Skeletal muscle cell (primary cell): Measurements from ENCODE around the gene SH3BP2.
A peak's percentile ranks its signal among the peaks of the same experiment; 100 is the strongest.

ENCODE experiments used
- DNase-seq: peaks from one replicate; pipeline ENCODE4 v3.0.0-alpha.2; 2010; ENCODE audit warnings: low read depth
- H3K4me3 ChIP-seq: 2 replicates; pipeline ENCODE4 v1.5.1; 2011; ENCODE audit warnings: low read depth, mild to moderate bottlenecking, control low read depth, low read length, moderate library complexity

The SH3BP2 gene

DNA sequence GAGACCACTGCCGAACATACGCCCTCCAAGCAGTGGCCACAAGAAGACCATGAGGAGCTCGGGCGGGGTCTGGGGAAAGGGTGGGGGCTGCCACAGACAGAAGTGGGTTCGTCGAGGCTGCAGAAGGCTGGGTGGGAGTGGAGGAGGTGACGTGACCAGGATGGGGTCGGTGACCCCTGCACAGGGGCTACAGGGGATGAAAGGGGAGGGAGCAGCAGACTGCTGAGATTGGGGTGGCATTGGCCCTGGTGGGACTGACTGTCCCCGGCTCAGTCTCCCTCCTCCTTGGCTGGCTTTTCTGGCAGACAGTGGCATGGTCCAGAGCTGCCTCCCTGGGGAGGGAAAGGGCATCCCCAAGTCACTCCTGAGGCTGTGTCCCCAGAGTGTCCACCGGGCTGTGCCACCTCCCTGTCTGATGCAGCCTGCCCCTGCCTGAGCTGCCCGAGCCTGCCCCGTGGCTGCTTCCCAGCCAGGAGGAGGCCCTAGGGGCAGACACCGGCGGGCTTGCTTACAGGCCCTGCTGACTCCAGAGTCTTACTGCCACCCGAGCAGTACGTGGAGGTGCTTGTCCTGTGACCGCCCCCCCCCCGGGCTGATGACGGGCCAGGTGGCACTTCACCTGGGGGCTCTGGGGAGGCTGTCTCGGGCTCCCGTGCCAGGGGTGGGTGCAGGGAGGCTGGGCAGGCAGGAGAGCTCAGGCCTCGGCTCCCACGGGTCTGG is 7.2 kb downstream of the SH3BP2 start:
- H3K4me3 ChIP-seq = peak overlapping the region; percentile 15
- DNase-seq = no peak

DNA sequence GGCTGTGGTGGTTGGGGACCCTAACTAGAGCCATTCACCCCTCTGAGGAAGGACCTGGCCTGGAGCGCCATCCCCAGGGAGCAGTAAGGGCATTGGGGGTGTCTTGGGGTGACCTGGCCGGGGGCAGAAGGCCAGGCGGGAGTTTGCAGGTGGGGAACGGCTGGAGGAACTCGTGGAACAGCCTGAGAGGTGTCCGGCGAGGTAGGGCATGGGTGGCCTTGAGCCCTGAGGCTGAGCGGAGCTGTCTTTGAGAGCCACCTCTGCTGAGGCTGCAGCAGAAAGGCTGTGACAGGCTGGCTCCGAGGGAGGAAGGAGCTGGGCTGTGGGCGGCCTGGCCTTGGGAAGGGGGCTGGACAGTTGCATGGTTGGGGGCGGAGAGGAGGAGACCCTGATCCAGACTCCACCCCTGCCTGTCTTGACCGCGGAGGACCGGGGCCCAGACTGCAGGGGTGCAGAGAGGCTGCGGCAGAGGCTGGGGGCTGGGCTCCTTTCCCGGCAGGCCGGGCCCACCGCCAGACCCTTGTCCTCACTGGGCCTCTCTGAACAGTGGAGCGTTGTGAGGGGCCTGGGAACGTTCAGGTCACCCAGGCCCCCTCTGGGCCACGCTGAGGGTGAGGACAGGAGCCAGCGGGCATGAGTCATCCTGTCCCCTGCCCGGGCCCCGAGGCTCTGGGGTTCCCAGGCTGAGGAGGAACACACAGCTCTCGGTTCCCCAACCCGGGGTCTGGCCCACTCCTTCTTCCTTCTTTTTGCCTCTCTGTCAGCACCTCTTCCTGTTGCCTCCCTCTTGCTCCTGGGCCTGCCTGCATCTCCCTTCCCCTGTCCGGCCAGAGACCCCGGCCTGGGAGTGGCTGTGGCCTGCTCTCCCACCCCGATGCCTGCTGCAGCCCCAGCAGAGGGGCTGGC is 8.1 kb downstream of the SH3BP2 start:
- H3K4me3 ChIP-seq = peak overlapping the region; percentile 15
- peak; percentile 73 for DNase-seq

GRCh38 chr4:2802618-2803531 is 10.0 kb downstream of the SH3BP2 start:
- no peak overlapping the region for H3K4me3 ChIP-seq
- DNase-seq = no peak

DNA sequence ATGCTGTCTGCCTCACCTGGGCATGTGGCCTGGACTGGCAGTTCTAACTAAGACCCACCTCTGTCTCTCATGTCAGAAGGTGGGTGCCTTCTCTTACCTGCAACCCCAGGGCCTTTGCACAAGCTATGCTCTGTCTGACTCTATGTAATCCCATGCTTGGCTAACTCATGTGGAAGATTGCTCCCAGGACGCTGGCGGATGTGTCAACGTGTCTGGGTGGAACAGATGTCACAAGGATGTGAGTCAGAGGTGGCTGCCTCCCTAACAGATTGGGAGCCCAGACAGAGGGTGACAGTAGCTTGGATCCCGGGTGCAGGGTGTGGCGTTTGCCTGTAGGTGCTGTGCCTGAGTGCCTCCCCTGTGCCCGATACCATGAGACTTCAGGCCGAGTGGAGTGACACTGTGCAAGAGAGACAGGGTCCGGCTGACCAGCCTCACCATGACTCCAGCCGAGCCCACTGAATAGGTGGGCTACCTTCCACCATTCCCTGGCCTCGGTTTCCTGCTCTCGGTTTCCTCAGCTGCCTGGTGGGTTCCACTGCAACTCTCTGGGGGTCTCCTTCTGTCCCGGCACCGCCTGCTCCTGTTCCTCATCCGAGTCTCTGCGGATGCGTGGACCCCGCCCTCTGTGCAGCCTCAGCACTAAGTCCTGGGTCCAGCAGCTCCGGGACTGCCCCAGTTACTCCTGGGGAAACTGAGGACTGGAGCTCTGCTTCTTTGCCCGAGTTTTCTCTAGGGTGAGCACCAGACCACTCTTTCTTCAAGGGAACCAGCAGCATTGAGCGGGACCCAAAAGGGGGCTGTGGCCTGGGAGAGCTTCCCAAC is 11.0 kb downstream of the SH3BP2 start:
- no peak overlapping the region for H3K4me3 ChIP-seq
- no peak for DNase-seq

GRCh38 chr4:2804449-2804972 is 11.6 kb downstream of the SH3BP2 start:
- no peak for DNase-seq
- no peak overlapping the region for H3K4me3 ChIP-seq

- no peak overlapping the region for H3K4me3 ChIP-seq
- no peak for DNase-seq
Observed at GRCh38 chr4:2804973-2805501, 12.2 kb downstream of the SH3BP2 start.

- no peak overlapping the region for H3K4me3 ChIP-seq
- no peak for DNase-seq
Observed at GRCh38 chr4:2805712-2806389, 13.0 kb downstream of the SH3BP2 start.

DNA sequence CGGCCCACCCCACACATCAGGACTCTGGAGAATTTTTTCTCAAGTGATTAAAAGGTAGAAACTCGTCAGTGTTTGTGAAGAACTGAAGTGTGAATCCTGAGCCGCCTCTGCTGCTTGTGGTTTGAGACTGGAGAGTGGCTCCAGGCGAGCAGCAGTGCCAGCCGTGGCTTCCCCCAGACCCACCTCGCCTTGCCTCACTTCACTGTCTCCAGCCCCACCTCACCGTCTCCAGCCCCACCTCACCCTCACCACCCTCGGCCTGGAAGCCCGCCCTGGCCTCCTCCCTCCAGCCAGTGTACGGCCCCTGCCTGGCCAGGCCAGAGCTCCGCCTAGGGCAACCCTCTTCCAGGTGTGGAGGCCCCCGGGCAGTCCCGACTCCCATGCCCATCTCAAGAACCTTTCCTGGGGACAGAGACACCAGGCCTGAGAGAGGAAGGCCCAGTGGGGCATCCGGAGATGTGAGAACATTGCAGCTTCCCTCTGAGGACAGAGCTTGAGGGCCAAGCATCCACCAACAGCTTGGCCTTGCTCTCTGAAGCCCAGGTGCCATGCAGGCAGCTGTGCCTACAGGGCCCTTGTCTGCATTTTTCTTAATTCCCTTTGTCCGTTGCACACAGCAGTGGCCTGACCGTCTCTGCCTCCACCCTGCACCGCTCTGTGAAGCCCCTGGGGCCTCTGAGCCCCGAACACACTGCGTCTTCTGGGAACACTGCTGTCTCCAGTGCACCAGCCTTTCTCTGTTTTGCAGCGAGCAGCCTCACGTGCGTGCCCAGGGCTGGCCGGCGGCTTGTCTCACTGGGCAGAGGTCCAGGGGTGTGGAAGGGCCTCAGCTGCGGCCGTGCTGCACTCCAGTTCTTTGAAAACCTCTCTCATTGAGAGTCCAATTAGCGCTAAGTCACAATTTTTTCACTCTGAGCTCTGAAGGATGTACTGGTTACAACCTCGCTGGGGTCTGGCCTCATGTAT is 13.8 kb downstream of the SH3BP2 start:
- DNase-seq = no peak
- no peak overlapping the region for H3K4me3 ChIP-seq

DNA sequence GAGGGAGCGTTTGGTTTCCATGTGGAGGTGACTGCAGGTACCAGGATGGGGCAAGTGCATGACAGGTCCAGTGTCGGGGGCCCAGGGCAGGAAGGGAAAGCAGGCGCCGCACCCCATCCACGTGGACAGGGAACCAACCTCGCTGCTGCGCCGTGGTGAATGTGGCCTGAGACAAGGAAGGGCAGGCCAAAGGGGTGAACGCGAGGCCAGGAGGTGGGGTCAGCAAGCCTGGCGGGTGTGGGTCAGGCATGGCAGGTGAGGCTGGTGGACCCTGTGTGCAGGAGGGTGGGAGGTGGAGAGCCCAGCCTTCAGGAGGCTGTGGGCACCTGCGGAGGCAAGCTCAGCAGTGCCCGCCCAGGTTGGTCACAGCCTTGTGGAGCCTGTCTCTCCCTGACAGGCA is 14.7 kb downstream of the SH3BP2 start:
- no peak for DNase-seq
- no peak overlapping the region for H3K4me3 ChIP-seq

DNA sequence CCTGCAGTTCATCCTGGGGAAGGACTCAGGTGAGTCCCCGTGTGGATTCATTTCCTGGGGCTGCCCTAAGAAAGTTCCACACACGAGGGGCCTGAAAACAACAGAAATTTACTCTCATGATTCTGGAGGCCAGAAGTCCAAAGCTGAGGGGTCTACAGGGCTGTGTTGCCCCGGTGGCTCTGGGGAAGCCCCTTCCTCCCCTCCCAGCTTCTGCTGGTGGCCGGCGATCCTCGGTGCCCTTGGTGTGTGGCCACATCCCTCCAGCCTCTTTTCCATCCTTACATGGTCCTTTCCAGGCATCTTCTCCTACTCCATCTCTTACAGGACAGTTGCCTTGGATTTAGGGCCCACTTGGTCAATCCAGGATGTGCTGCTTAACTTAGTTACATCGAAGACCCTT is 15.1 kb downstream of the SH3BP2 start:
- no peak overlapping the region for H3K4me3 ChIP-seq
- DNase-seq = no peak

- H3K4me3 ChIP-seq = no peak overlapping the region
- no peak for DNase-seq
Observed at GRCh38 chr4:2809610-2810180, 16.8 kb downstream of the SH3BP2 start.

GRCh38 chr4:2810388-2810787 is 17.5 kb downstream of the SH3BP2 start:
- no peak for DNase-seq
- H3K4me3 ChIP-seq = no peak overlapping the region

GRCh38 chr4:2811830-2812611 is 19.1 kb downstream of the SH3BP2 start:
- H3K4me3 ChIP-seq = peak overlapping the region; percentile 35
- DNase-seq = no peak

DNA sequence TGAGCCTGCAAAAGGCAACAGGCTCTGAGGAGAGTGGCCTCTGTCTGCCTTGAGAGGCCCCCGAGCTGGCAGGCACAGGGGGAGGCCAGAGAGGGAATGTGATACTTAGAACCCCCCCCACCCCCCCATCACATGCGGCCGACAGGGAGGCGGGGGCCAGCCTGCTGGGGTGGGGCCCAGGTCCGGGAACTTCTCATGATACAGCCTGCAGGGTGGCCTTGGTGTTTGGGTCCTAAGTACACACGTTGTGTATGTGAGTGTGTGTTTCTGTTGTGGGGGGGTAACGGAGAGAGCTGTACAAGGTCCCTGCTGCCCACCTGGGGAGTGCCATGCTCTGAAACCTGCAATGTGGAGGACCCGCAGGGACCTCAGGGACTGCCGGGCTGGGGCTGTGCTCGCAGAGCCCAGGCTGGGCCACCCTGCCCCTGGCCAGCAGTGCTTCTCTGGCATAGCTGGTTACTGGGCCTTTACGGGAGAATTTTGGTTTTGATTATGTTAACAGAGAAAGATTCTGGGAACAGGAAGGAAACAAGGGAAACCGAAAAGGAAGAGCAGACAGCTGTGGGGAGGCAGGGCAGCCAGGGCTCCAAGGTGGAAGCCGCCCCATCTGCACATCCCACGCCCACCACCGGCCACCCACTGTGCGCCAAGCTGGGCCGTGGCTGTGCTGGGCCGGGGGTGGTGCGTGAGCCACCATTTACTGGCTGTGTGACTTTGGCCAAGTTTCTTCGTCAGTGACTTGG is 19.9 kb downstream of the SH3BP2 start:
- peak overlapping the region; percentile 35 for H3K4me3 ChIP-seq
- no peak for DNase-seq
